Mesenteric fat pad (tissue), 1 donor: ENCODE measurements around the gene GALNT13. TPM values are rescaled to one million over a fixed set of nuclear protein-coding genes. Genes with fewer than 3 reads are reported as not detected.

ENCODE experiments used
- DNase-seq: peaks from one replicate; pipeline ENCODE4 v3.0.0-alpha.2; 2020; ENCODE audit warnings: low spot score
- total RNA-seq: library from RNA; stranded (reverse); fragmentation: NEBNext Ultra II Directional; extraction: Animal tissue kit (Norgen Biotek cat#: 25700); gene quantifications from one replicate; pipeline ENCODE4 v1.2.1, GENCODE V29; 2021
- donor health status: DM: yes; HTN: yes; CAD: no.

The GALNT13 gene
- total RNA-seq, 1 donor from 2014 or later = 3.1 TPM

GRCh38 chr2:154477319-154477718 lies 605.6 kb downstream of the GALNT13 start:
- no peak for DNase-seq

GRCh38 chr2:154480521-154480920 lies 608.8 kb downstream of the GALNT13 start:
- no peak for DNase-seq

- DNase-seq = no peak
Observed at GRCh38 chr2:154481336-154481735, 609.6 kb downstream of the GALNT13 start.

- no peak for DNase-seq
Observed at GRCh38 chr2:154484338-154485099, 612.8 kb downstream of the GALNT13 start.

GRCh38 chr2:154488801-154489200 lies 617.1 kb downstream of the GALNT13 start:
- no peak for DNase-seq

GRCh38 chr2:154489266-154489858 lies 617.6 kb downstream of the GALNT13 start:
- DNase-seq = no peak

GRCh38 chr2:154490530-154490929 lies 618.8 kb downstream of the GALNT13 start:
- DNase-seq = no peak

- DNase-seq = no peak
Observed at GRCh38 chr2:154495455-154495868, 623.7 kb downstream of the GALNT13 start.

GRCh38 chr2:154497019-154497418 lies 625.3 kb downstream of the GALNT13 start:
- no peak for DNase-seq
